Measurements from ENCODE around the gene FIGNL2. TPM values are rescaled to one million over a fixed set of nuclear protein-coding genes. Genes with fewer than 3 reads are reported as not detected.

Gene FIGNL2
- total RNA-seq, 4 donors from 2014 or later, result 1.7 to 2.7 TPM; not detected in 2

DNA sequence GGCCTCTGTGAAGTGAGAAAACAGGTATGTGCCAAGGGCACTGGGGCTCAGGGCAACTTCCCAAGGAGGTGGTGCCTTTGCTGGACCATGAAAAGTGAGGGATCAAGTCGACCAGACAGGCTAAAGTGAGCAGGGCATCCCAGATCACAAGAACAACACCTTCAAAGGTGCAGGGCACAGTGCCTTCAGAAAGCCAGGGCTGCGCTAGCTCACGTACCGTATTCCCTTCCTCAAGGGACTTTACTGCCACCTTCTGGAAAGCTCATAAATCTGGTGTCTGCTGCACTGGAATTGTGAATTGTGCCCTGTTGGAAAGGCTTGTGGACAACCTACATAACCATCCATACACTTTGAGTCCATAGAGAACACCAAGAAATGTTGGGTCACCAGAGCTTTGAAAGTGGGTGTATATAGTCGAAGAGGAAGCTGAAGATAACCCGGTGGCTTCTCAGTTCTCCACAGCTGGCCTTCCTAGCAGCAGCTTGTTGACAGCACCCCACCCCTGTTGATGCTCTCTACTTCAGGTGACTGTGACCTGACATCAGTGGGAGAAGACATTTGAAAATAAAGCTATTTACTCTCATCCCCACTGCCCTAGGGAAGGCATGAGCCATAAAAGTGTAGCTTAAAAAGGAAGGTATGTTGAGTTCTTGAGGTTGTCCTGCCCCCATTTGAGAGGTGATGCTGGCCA, 24.5 kb downstream of the FIGNL2 start:
- no peak overlapping the region for H3K27ac ChIP-seq
- TF ChIP-seq POLR2A (IDR thresholded peaks at IDR 0.05), result no peak
- TF ChIP-seq, protein P1, sequence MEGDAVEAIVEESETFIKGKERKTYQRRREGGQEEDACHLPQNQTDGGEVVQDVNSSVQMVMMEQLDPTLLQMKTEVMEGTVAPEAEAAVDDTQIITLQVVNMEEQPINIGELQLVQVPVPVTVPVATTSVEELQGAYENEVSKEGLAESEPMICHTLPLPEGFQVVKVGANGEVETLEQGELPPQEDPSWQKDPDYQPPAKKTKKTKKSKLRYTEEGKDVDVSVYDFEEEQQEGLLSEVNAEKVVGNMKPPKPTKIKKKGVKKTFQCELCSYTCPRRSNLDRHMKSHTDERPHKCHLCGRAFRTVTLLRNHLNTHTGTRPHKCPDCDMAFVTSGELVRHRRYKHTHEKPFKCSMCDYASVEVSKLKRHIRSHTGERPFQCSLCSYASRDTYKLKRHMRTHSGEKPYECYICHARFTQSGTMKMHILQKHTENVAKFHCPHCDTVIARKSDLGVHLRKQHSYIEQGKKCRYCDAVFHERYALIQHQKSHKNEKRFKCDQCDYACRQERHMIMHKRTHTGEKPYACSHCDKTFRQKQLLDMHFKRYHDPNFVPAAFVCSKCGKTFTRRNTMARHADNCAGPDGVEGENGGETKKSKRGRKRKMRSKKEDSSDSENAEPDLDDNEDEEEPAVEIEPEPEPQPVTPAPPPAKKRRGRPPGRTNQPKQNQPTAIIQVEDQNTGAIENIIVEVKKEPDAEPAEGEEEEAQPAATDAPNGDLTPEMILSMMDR (IDR thresholded peaks at IDR 0.05), result peak in 1 of 4 experiments; percentile 17
- no peak overlapping the region for H3K4me3 ChIP-seq
- H3K36me3 ChIP-seq, result no peaks in the 10 kb centered on the region
- intact Hi-C loops (cut with DNase I; ENCODE audit: low total_unique reads), result no loop called here
- no peaks in the 10 kb centered on the region for H3K4me1 ChIP-seq
- H3K9me3 ChIP-seq, result no peaks in the 10 kb centered on the region
- no peak for DNase-seq
- no peaks in the 10 kb centered on the region for H3K27me3 ChIP-seq

DNA sequence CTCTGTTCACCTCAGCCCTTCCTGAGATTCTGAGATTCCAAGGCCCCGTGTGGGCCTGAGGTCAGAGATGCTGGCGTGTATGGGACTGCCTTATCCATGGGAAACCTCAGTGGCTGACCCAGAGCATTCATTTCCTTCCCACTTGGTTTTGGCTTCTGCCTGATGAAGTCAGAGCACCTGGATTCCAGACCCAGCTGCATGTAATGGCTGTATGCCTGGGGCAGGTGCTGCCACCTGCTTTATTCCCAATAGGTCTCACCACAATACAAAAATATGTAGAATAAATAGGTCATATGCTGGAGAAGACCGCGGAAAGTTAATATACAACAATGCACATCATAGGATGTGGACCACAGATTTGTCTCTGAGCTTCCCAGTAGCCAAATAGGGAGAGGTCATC, 25.6 kb downstream of the FIGNL2 start:
- no peak for TF ChIP-seq POLR2A (IDR thresholded peaks at IDR 0.05)
- TF ChIP-seq, protein P1 (IDR thresholded peaks at IDR 0.05), result no peak
- H3K27me3 ChIP-seq, result no peaks in the 10 kb centered on the region
- H3K4me3 ChIP-seq, result no peak overlapping the region
- no peaks in the 10 kb centered on the region for H3K36me3 ChIP-seq
- intact Hi-C loops (cut with DNase I; ENCODE audit: low total_unique reads), result no loop called here
- H3K27ac ChIP-seq, result no peak overlapping the region
- no peaks in the 10 kb centered on the region for H3K4me1 ChIP-seq
- DNase-seq, result no peak
- no peaks in the 10 kb centered on the region for H3K9me3 ChIP-seq

DNA sequence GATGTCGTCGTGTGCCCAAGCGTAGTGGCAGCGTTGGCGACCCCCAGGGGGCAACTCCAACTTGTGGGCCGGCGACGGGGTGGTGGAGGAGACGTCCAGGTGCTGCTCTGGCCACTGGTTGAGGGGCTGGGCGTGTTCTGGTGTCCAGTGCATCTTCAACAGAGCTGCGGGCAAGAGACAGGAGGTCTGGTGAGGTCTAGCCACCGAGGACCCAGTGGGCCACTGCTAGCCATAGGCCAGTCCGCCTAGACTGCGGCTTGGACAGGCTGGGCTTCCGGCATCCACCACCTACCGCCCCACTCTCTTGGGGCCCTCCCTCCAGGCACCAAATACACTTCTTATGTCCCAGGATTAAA, 26.3 kb downstream of the FIGNL2 start:
- Histone ChIP-seq H3K4me1 (no peaks in the 10 kb centered on the region), H3K9me3 (no peaks in the 10 kb centered on the region), H3K27me3 (no peaks in the 10 kb centered on the region), H3K4me3 (no peak overlapping the region), H3K36me3 (no peaks in the 10 kb centered on the region), H3K27ac (no peak overlapping the region)
- intact Hi-C loops (cut with DNase I; ENCODE audit: low total_unique reads), result no loop called here
- no peak for DNase-seq
- no peak for TF ChIP-seq POLR2A (IDR thresholded peaks at IDR 0.05)
- TF ChIP-seq, protein P1 (IDR thresholded peaks at IDR 0.05), result no peak

DNA sequence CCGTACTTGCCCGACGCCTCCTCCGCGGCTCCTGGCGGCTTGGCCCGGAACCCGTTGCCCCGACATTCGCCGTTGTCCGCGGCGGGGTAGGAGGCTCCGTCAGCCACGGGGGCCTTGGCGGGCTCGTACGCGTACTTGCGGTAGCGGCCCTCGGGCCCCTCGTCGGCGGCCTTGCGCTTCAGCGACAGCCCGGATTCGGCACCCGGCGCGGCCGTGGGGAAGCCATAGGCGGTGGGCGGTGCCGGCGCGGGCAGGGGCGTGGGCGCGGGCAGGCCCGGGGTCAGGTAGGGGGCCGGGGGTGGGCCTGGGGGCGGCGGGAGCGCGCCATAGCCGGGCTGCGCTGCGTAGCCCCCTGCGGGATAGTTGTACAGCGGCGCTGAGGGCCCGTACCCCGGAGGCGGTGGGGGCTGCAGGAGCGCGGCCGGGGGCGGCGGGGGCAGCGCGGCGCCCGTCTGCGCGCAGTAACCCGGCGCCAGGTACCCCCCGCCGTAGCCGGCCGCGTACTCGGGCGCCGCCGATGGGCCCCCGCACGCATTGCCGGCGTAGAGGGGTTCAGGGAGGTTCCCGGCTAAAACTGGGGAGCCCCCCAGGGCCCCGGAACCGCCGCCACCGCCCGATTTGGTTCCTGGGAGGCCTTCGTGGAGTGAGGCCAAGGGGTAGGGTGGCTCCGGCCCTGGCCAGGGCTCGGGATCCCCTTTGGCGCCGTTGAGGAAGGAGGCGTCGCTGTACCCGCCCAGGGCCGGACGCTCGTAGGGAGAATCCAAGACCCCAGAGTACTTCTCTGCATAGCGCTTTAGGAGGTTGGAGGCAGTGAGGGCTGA, 26.9 kb downstream of the FIGNL2 start:
- Histone ChIP-seq H3K4me1 (no peaks in the 10 kb centered on the region), H3K9me3 (no peaks in the 10 kb centered on the region), H3K4me3 (peak overlapping the region; percentile 29 to 47), H3K36me3 (no peaks in the 10 kb centered on the region), H3K27me3 (no peaks in the 10 kb centered on the region), H3K27ac (peak overlapping the region; percentile 21 to 68)
- intact Hi-C loops (cut with DNase I; ENCODE audit: low total_unique reads), result no loop called here
- no peak for TF ChIP-seq POLR2A (IDR thresholded peaks at IDR 0.05)
- TF ChIP-seq, protein P1 (IDR thresholded peaks at IDR 0.05), result no peak
- no peak for DNase-seq

Data from uterus (tissue), 4 donors.